ENCODE data around the gene ATG16L1.

Gene ATG16L1

DNA sequence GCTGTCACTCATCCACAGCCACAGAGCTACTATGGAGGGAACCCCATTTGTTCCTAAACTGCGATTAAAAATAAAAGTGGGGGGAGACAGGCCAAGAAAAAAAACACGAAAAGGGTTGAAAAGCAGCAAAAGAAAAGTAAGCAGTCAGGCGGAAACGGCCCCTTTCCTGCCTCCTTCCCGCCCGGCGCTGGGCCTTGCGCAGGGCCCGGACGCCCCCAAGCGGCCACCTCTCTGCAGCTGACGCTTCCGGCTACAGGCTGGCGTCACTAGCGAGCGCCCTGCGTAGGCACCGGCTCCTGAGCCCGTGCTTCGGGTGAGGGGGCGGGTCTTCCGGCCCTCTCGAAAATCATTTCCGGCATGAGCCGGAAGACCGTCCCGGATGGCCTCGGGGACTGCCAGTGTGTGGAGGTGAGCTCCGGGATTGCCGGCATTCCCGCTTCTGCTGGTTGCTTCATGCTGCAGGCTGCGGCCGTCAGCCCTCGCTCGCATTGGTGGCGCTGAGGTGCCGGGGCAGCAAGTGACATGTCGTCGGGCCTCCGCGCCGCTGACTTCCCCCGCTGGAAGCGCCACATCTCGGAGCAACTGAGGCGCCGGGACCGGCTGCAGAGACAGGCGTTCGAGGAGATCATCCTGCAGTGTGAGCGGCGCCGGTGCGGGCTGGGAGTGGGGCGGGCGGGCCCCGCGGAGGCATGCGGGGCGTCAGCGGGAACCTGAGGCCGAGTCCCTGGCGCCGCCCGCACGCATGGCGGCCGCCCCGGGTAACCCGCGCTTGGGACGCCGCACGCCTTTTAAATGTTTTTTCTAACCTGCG, at the start of gene ATG16L1:
Gene ATG16L1, plus strand, starts transcription at position 368 of the 811 bp plus-strand sequence. Its CDS starts 155 bp downstream, at position 523.
- Histone ChIP-seq H3K36me3 (replicated peaks; ENCODE audit: low read depth, low read length) (peaks cover 8% of the 10 kb centered on the region), H3K79me2 (ENCODE audit: low read length) (peaks cover 44% of the 10 kb centered on the region), H3K27me3 (ENCODE audit: low read depth, low read length) (no peaks in the 10 kb centered on the region), H2AFZ (ENCODE audit: low read depth, low read length) (peak within 1 kb of the TSS; percentile 97), H3K4me3 (ENCODE audit: low read length) (peak within 1 kb of the TSS; percentile 87), H3K4me2 (ENCODE audit: low read length) (peak within 1 kb of the TSS; percentile 90), H3K4me1 (ENCODE audit: low read length) (peaks cover 18% of the 10 kb centered on the region), H3K9me3 (ENCODE audit: insufficient read depth, low read length) (peaks cover 4% of the 10 kb centered on the region; the same call in 1 of the 2 replicates), H3K9ac (ENCODE audit: low read length) (peak within 1 kb of the TSS; percentile 68), H3K27ac (ENCODE audit: low read length) (peak within 1 kb of the TSS; percentile 57), H4K20me1 (ENCODE audit: insufficient read depth, low read length) (no peaks in the 10 kb centered on the region)
- TF ChIP-seq EZH2phosphoT487 (IDR thresholded peaks at IDR 0.05; ENCODE audit: low read depth), result no peak
- TF ChIP-seq, protein P1, sequence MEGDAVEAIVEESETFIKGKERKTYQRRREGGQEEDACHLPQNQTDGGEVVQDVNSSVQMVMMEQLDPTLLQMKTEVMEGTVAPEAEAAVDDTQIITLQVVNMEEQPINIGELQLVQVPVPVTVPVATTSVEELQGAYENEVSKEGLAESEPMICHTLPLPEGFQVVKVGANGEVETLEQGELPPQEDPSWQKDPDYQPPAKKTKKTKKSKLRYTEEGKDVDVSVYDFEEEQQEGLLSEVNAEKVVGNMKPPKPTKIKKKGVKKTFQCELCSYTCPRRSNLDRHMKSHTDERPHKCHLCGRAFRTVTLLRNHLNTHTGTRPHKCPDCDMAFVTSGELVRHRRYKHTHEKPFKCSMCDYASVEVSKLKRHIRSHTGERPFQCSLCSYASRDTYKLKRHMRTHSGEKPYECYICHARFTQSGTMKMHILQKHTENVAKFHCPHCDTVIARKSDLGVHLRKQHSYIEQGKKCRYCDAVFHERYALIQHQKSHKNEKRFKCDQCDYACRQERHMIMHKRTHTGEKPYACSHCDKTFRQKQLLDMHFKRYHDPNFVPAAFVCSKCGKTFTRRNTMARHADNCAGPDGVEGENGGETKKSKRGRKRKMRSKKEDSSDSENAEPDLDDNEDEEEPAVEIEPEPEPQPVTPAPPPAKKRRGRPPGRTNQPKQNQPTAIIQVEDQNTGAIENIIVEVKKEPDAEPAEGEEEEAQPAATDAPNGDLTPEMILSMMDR (IDR thresholded peaks at IDR 0.05; ENCODE audit: low read depth, low read length), result peak; percentile 78

DNA sequence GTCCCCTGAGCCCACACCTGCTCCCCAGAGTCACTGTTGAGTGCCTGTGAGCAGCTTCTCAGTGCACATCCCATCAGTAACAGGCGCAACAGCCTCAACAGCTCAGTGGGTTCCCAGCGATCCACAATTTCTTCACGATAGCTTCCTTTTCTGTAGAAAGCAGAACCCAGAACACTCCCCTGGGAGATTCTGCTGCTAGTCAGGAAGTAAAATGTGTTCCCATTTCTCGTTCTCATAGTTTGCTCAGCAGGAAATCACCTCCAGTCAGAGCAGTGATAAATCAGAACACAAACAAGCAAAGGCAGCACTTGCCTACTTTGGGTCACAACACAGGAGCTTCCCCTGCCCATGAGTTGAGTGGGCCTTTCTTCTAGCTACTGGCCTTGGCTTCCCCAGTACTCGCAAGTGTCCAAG, 48.9 kb upstream of the ATG16L1 start:
- H3K9ac ChIP-seq (ENCODE audit: low read length), result no peak overlapping the region
- H3K9me3 ChIP-seq (ENCODE audit: insufficient read depth, low read length), result no peaks in the 10 kb centered on the region
- H3K79me2 ChIP-seq (ENCODE audit: low read length), result no peaks in the 10 kb centered on the region
- no peaks in the 10 kb centered on the region for H3K27me3 ChIP-seq (ENCODE audit: low read depth, low read length)
- H3K27ac ChIP-seq (ENCODE audit: low read length), result peak overlapping the region; percentile 21; the same call in 1 of the 2 replicates
- no peak overlapping the region for H2AFZ ChIP-seq (ENCODE audit: low read depth, low read length)
- no peak overlapping the region for H3K4me2 ChIP-seq (ENCODE audit: low read length)
- 0 out of 2 replicates have a peak, but pooled peaks cover 2% of the 10 kb centered on the region for H3K4me1 ChIP-seq (ENCODE audit: low read length)
- TF ChIP-seq, protein P1 (IDR thresholded peaks at IDR 0.05; ENCODE audit: low read depth, low read length), result no peak
- no peak for TF ChIP-seq EZH2phosphoT487 (IDR thresholded peaks at IDR 0.05; ENCODE audit: low read depth)
- no peak overlapping the region for H3K4me3 ChIP-seq (ENCODE audit: low read length)
- peaks cover 44% of the 10 kb centered on the region for H3K36me3 ChIP-seq (replicated peaks; ENCODE audit: low read depth, low read length)
- no peaks in the 10 kb centered on the region for H4K20me1 ChIP-seq (ENCODE audit: insufficient read depth, low read length)

DNA sequence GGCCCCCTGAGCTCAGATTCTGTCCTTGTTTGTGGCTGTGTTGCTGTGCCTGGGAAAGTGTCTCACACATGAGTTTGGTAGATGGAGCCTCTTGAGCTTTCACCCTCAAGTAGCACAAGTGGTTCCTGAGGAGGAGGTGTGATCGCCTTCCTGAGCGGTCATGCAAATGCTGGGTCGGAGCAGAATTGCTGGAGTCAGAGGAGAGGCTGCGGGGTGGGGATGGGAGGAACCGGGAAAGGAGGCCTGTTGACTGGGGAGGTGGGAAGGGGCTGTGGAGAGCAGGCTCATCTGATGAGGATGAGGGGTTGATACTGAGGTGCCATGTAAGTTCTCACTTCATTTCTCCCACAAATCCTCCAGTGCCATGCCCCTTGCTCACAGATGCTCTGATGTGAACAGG, 48.4 kb upstream of the ATG16L1 start:
- TF ChIP-seq EZH2phosphoT487 (IDR thresholded peaks at IDR 0.05; ENCODE audit: low read depth), result no peak
- TF ChIP-seq, protein P1 (IDR thresholded peaks at IDR 0.05; ENCODE audit: low read depth, low read length), result no peak
- no peaks in the 10 kb centered on the region for H4K20me1 ChIP-seq (ENCODE audit: insufficient read depth, low read length)
- no peaks in the 10 kb centered on the region for H3K9me3 ChIP-seq (ENCODE audit: insufficient read depth, low read length)
- H3K79me2 ChIP-seq (ENCODE audit: low read length), result no peaks in the 10 kb centered on the region
- H3K4me2 ChIP-seq (ENCODE audit: low read length), result no peak overlapping the region
- no peak overlapping the region for H3K9ac ChIP-seq (ENCODE audit: low read length)
- H3K27ac ChIP-seq (ENCODE audit: low read length), result peak overlapping the region; percentile 21; the same call in 1 of the 2 replicates
- H3K4me3 ChIP-seq (ENCODE audit: low read length), result no peak overlapping the region
- H2AFZ ChIP-seq (ENCODE audit: low read depth, low read length), result no peak overlapping the region
- H3K4me1 ChIP-seq (ENCODE audit: low read length), result 0 out of 2 replicates have a peak, but pooled peaks cover 2% of the 10 kb centered on the region
- H3K27me3 ChIP-seq (ENCODE audit: low read depth, low read length), result no peaks in the 10 kb centered on the region
- peaks cover 42% of the 10 kb centered on the region for H3K36me3 ChIP-seq (replicated peaks; ENCODE audit: low read depth, low read length)

DNA sequence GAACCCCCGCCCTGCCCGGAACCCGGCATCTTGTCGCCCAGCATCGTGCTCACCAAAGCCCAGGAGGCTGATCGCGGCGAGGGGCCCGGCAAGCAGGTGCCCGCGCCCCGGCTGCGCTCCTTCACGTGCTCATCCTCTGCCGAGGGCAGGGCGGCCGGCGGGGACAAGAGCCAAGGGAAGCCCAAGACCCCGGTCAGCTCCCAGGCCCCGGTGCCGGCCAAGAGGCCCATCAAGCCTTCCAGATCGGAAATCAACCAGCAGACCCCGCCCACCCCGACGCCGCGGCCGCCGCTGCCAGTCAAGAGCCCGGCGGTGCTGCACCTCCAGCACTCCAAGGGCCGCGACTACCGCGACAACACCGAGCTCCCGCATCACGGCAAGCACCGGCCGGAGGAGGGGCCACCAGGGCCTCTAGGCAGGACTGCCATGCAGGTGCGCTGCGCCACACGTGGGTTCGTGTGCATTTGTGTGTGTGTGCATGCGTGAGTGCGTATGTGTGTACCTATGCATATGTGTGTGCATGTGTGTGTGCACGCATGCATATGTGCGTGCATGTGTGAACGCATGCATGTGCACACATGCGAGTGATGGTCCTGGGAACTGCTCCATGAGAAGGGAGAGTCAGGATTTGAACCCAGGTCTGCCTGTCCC, 47.1 kb upstream of the ATG16L1 start:
- no peak overlapping the region for H3K27ac ChIP-seq (ENCODE audit: low read length)
- H3K4me2 ChIP-seq (ENCODE audit: low read length), result no peak overlapping the region
- H2AFZ ChIP-seq (ENCODE audit: low read depth, low read length), result no peak overlapping the region

More for the DNA sequence above, 47.1 kb upstream of the ATG16L1 start:
- no peak overlapping the region for H3K4me3 ChIP-seq (ENCODE audit: low read length)
- no peaks in the 10 kb centered on the region for H3K9me3 ChIP-seq (ENCODE audit: insufficient read depth, low read length)
- H3K36me3 ChIP-seq (replicated peaks; ENCODE audit: low read depth, low read length), result peaks cover 38% of the 10 kb centered on the region
- H3K79me2 ChIP-seq (ENCODE audit: low read length), result no peaks in the 10 kb centered on the region
- H3K27me3 ChIP-seq (ENCODE audit: low read depth, low read length), result no peaks in the 10 kb centered on the region
- H3K4me1 ChIP-seq (ENCODE audit: low read length), result 0 out of 2 replicates have a peak, but pooled peaks cover 2% of the 10 kb centered on the region
- no peaks in the 10 kb centered on the region for H4K20me1 ChIP-seq (ENCODE audit: insufficient read depth, low read length)
- TF ChIP-seq, protein P1 (IDR thresholded peaks at IDR 0.05; ENCODE audit: low read depth, low read length), result no peak
- no peak for TF ChIP-seq EZH2phosphoT487 (IDR thresholded peaks at IDR 0.05; ENCODE audit: low read depth)
- H3K9ac ChIP-seq (ENCODE audit: low read length), result no peak overlapping the region

Measured in OCI-LY3 (cell line).